ENCODE results near the gene FAM168A.

DNA sequence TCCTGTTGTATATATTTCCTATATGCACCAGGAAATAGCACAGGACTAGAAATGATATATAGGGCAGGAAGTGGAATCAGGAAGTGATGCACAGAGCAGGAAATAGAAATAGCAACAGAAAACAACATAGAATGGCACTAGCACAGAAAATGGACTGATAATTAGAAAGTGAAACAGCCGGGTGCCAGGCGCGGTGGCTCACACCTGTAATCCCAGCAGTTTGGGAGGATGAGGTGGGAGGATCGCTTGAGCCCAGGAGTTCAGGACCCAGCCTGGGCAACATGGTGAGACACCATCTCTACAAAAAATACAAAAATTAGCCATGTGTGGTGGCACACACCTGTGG lies 231.7 kb downstream of the FAM168A start:
- TF ChIP-seq CTCF (conservative IDR thresholded peaks at IDR 0.05; ENCODE audit: low read length) (no peak), EZH2phosphoT487 (IDR thresholded peaks at IDR 0.05; ENCODE audit: borderline replicate concordance, low read depth, low read length) (no peak)
